T47D (cell line): Measurements from ENCODE around the gene ABHD2.
"Not testable (repeated sequence)": the region's sequence is repeated elsewhere in the genome, so short reads cannot be mapped to it uniquely, and the experiment has no call there.

ENCODE experiments used
- DNase-seq, 2 experiments: peaks; one replicate each; pipeline versions ENCODE4 v3.0.0 to v3.0.0-alpha.2; 2011 to 2012; ENCODE audit warnings: low read depth in 1 of 2, low spot score in 1 of 2
- JUND ChIP-seq: IDR thresholded peaks from 2 replicates; pipeline ENCODE4 v1.6.1; 2012; ENCODE audit warnings: low read depth
- in situ Hi-C: cut with HindIII; loops from 2 replicates; pipeline ENCODE4 v1.10.0; 2016; ENCODE audit warnings: low sequenced_read_pairs, low pct_unique_long_range_greater_than_20kb

The ABHD2 gene

DNA sequence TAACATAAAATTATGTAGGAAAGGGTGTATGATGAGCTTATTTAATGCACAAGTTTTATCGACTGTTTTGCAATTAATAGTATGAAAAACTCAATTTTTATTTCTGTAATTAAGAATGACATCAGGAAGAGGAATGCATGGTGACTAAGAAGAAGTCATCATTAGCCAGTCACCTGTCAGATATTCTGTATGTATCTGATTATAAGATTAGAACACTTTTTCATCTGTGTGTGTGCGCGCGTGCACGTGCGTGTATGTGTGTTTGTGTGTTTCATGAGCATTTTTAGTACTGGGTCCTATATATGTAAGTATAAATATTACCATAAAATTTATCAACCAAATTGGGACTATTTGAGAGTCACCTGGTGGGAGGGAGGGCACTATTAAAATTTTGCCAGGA is 5.0 kb upstream of the ABHD2 start:
- in situ Hi-C loops: no loop called here
- no peak for TF ChIP-seq JUND
- DNase-seq: no peak

DNA sequence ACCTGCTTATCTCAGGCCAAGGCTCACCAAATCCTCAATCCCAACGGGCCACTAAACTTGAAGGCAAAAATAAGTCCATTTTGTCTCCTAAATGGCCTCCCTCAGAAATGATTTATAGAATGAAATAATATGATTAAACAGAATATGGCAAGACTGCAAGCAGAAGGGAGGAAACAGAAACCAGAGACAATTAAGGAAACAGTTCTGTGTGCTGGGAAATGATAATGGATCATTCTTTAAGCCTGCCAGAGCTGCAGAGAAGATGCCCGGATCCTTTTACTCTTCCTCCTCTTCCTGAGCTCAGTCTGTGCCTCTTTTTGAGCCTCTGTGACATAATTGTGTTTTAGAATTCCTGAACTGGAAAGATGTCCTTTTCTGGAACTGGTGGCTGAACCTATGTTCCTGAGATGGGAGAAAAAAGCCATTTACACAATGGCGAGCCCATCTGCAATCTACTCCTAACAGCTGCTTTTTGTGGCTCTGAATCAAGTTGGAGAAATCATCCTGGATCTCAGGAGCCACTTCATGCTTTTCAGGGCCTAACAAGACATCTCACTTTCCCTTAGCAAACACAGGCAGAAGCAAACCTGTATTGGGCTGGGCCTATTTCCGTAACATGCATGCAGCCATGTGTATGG is 2.8 kb upstream of the ABHD2 start:
- in situ Hi-C loops: no loop called here
- no peak for DNase-seq
- no peak for TF ChIP-seq JUND

DNA sequence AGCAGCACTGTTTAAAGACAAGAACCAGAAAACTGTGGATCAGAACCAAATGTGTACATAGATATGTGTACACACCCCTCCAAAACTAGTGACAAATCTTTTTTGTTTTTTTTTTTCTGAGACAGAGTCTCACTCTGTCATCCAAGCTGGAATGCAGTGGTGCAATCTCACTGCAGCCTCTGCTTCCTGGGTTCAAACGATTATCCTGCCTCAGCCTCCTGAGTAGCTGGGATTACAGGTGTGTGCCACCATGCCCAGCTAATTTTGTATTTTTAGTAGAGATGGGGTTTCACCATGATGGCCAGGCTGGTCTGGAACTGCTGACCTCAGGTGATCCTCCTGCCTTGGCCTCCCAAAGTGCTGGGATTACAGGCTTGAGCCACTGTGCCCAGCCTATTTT is 2.3 kb upstream of the ABHD2 start:
- DNase-seq, in situ Hi-C loops: not testable (repeated sequence)

DNA sequence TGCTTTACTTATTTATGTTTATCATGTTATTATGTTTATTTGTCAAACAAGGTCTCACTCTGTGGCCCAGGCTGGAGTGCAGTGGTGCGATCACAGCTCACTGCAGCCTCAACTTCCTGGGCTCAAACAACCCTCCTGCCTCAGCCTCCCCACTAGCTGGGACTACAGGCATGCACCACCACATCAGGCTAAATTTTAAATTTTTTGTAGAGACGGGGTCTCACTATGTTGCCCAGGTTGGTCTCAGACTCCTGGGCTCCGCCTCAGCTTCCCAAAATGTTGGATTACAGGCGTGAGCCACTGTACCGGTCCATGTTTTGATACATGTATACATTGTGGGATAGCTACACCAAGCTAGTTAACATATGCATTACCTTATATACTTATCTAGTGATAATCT is 1.9 kb upstream of the ABHD2 start:
- in situ Hi-C loops, DNase-seq: not testable (repeated sequence)

DNA sequence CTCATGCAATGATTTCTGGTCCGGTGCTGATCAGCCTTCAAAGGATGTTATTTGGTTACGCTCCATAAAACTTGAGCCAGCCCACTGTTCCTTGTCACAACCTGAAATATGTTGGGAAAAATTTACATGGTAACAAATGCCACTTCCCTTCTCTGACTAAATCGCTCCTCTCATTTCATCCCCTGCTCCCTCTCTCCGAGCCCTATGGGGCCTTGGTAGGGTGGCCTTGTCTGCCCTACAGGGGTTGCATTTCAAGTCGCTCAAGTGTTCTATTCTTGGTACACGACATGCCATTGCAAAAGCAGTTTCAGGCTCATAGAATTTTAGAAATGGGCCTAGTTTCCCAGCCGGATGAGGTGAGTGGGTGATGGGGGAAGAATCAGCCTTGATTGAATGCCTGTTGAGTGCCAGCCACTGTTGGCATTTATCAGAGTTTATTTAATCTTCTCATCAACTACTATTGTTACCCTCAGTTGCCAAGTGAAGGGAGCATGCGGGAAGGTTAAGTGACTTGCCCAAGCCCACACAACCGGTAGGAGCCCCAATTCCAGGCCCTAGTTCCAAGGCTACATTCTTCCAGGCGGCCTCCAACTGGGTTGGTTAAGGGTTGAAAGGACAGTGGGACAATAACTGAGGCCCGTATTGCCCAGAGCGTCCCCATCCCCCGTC is 961 bp upstream of the ABHD2 start:
- in situ Hi-C loops: no loop called here
- no peak for TF ChIP-seq JUND
- no peak for DNase-seq

DNA sequence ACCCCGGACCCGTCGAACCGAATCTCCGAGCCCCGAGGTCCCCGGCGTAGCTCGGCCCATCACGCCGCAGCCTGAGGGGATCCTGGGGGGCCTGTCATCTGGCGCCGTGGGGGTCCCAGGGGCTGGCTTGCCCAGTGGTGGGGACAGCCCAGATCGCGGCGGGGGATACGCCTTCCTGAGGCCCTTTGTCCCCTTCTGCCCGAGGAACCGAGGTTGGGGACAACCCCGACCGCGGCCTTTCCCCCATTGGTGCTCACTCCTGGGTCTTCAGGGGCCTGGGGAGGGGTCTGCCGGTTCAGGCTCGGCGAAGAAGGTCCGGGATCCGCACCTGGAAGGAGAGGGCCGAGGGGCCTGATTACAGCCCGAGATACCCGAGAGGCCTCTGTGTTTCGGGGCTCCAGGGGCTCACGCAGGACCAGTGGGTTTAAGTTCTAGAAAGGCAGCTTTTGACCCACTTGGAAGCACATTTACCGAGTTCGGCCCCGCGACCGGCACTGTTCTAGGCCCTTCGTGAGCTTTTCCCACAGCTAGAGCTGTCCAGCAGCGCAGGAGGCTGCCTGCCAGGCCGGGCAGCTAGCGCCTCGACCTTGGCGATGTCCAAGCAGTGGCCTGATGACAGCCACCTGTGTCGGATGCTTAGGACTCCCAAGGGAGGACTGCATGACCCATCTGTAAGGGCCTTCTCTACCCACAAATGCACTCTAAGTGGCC is 504 bp downstream of the ABHD2 start:
- no peak for TF ChIP-seq JUND
- peak in 1 of 2 experiments; percentile 41 for DNase-seq
- in situ Hi-C loops: no loop called here

DNA sequence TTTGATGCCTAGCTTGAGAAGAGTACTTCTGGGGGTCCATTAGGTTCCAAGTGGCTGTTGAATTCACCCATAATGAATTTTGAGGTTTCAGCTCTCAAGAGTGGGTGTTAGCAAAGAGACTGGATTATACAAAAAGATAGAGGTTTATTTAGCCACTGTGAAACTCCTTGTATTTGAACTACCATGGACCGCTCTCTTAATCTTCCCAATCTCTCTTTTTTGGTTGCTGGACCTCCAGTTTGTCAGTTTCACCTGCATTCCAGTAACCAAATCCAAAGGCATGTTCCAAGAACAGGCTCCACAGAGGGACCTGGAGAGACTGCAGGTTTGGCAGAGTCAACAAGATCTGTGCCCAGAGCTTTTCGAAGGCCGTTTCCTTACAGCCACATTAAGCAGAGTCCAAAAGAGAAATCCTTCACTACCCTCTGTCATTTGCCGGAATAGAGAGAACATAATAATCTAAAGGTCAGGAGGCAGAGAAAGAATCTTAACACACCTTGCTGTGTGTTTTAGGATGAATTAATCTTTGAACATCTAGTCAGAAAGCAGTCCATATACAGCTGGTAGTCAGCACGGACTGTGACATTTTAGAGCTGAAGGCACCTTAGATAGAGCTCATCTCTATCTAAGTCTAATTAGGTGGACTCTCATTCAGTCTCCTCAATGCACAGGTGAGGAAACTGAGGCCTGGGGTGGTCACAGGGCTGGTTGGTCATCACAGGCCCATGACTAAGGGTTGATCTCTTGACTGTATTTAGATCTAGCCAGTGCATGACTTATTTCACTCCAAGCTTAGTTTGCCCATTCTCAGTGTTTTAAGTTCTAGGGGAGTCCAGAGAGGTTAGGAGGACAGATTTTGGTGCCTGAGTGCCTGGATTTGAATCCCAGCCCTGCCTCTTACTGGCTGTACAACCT is 1.3 kb downstream of the ABHD2 start:
- in situ Hi-C loops: no loop called here
- TF ChIP-seq JUND: no peak
- DNase-seq: no peak

DNA sequence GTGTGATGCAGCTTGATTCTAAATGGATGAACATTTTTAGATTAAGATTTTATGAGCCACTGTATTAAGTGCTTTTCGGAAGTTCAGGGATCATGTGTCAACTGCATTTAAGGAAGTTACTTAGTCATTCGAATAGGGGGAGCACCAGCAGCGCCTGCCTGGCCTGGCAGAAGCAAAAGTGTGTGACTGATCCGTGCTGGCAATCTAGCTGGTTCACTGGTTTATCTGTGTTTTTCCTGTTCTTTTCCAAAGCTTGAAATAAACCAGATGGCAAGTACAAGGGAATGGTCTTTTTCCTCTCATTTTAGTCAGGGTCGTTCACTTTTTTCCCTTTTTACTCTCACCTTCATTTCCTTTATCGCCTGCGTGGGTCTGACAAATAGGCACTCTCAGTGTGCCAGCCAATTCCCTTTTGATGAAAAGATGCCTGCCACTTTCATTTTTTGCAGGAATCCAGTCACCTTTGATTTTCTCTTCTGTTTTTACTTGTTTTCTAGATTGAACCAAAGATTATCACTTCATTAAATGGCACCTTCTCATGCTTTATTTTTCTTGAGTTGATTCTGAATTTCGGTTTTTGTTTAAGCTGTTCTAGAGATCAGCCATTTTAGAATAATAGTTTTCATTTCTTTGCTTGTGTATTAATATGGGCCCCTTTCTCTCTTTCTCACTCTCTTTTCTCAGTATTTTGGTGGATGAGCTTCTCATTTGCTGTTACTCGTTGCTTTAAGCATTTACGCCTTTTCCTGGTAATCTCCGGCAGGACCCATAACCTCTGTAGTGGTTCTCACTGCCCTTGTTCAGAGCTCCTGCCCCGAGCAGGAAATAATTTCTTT is 2.8 kb downstream of the ABHD2 start:
- TF ChIP-seq JUND: no peak
- in situ Hi-C loops: no loop called here
- DNase-seq: no peak

DNA sequence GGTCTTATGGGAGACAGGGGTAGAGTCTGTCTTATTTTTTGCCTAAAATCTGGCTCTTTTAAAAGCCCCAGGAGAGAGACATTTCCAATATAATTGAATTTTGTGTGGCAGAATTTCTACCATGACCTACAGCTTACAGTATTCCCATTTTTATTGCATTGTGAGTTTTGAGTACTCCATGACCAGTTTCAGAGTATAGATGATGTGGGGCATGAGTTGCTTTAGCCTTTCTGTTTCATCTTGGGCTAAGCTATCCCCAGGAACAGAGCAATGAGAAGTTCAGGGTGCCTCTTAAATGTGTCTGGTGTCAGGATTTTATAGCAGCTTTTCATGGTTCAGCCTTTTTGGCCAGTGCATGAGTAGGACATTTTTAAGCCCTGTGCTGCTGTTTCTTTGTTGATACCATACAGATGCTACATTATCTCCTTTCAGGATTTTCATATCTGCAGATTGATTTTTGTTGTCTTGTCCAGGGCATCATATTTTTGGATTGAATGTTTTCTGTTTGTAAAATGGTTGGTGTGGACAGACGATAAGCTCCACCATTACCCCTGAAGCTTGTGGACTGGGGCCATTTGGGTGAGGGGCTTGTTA is 3.5 kb downstream of the ABHD2 start:
- DNase-seq: no peak
- in situ Hi-C loops: no loop called here
- no peak for TF ChIP-seq JUND

DNA sequence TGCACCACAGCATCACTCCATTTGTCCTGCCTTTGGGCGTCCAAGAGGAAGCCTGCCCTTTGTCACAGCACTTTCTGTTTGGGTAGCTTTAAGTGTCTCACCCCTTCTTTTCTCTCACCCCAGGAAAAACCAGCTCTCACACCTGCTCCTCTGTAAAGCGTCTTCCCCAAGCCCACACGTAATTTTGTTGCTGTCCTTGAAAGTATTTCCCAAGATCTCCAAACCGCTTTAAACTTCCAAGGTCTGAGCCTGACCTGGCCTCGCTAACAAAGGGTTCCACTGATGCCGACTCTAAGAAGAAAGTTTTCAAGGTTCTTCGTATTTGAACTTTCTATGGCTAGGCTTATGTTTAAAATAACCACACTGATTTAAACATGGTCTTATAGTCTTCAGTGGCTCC is 5.3 kb downstream of the ABHD2 start:
- in situ Hi-C loops: no loop called here
- no peak for TF ChIP-seq JUND

DNA sequence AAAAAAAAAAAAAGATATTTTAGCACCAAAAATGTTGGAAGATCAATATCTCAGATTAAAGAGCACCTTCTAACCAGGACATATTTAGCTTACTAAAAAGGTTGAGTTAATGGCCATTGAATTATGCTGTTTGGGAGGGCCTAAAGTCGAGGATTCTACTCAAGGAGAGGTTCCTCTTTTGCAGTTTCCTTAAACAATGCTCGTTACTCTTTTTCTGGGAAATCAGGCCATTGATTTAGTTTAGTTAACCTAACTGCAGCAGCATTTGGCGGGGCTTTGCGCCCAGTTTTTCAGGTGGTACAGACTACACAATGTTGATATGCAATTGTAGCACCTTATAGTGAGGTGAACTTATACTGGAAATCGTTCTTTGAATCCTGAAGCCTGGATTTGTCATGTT is 6.8 kb downstream of the ABHD2 start:
- in situ Hi-C loops: no loop called here
- no peak for DNase-seq
- TF ChIP-seq JUND: no peak

More for the DNA sequence above, 5.3 kb downstream of the ABHD2 start:
- DNase-seq: no peak

DNA sequence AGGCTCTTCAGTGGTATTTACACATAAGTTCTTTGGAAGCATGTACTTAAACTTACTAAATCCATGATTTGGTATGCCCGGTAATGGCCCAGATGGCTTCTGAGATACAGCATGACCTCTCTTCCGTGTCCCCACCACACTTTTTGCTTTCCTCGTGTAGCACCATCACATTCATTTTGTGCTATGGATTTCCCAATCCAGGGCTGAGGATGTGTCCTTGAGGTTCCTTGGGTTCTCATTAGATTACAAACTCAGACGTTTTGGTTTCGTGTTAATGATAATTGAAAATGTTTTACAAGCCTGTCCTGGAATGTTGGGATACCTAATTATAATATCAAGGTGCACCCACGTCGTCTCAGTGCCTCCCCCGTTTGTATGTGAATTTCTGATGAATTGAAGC is 7.3 kb downstream of the ABHD2 start:
- DNase-seq: no peak
- no peak for TF ChIP-seq JUND
- in situ Hi-C loops: no loop called here
